ENCODE data around the gene CNGA3. TPM values are rescaled to one million over a fixed set of nuclear protein-coding genes. Genes with fewer than 3 reads are reported as not detected.

Gene CNGA3
- total RNA-seq, 3 donors from 2014 or later = under 0.01 to 0.15 TPM; not detected in 1

GRCh38 chr2:98383166-98383565, 36.9 kb downstream of the CNGA3 start:
- Histone ChIP-seq H3K4me1 (peaks cover 0 to 4% of the 10 kb centered on the region in 2 donors), H3K4me3 (no peak overlapping the region), H3K27ac (no peak overlapping the region), H3K36me3 (no peaks in the 10 kb centered on the region), H3K9me3 (no peaks in the 10 kb centered on the region), H3K27me3 (no peaks in the 10 kb centered on the region)
- TF ChIP-seq CTCF (IDR thresholded peaks at IDR 0.05) (no peak), POLR2A (IDR thresholded peaks at IDR 0.05) (no peak), POLR2AphosphoS5 (IDR thresholded peaks at IDR 0.05) (no peak)
- DNase-seq (ENCODE audit: low spot score in 2 of 2) = no peak
- intact Hi-C loops (cut with DNase I; ENCODE audit: low total_unique reads) = no loop called here

- no peak overlapping the region for H3K4me3 ChIP-seq
- no peak overlapping the region for H3K27ac ChIP-seq
- DNase-seq (ENCODE audit: low spot score in 2 of 2) = peak; percentile 32 to 77
- H3K4me1 ChIP-seq = no peaks in the 10 kb centered on the region
- no peaks in the 10 kb centered on the region for H3K36me3 ChIP-seq
- intact Hi-C loops (cut with DNase I; ENCODE audit: low total_unique reads) = no loop called here
- no peaks in the 10 kb centered on the region for H3K27me3 ChIP-seq
- H3K9me3 ChIP-seq = no peaks in the 10 kb centered on the region
- TF ChIP-seq POLR2A (IDR thresholded peaks at IDR 0.05) = no peak
- peak; percentile 46 to 96 (median 91) for TF ChIP-seq CTCF (IDR thresholded peaks at IDR 0.05)
- no peak for TF ChIP-seq POLR2AphosphoS5 (IDR thresholded peaks at IDR 0.05)
Observed at GRCh38 chr2:98385050-98385699, 38.9 kb downstream of the CNGA3 start.

GRCh38 chr2:98387478-98387877, 41.2 kb downstream of the CNGA3 start:
- Histone ChIP-seq H3K36me3 (no peaks in the 10 kb centered on the region), H3K4me1 (no peaks in the 10 kb centered on the region), H3K9me3 (no peaks in the 10 kb centered on the region), H3K27me3 (no peaks in the 10 kb centered on the region), H3K27ac (no peak overlapping the region), H3K4me3 (no peak overlapping the region)
- DNase-seq (ENCODE audit: low spot score in 2 of 2) = no peak
- TF ChIP-seq POLR2A (IDR thresholded peaks at IDR 0.05) = no peak
- no peak for TF ChIP-seq CTCF (IDR thresholded peaks at IDR 0.05)
- TF ChIP-seq POLR2AphosphoS5 (IDR thresholded peaks at IDR 0.05) = no peak
- intact Hi-C loops (cut with DNase I; ENCODE audit: low total_unique reads) = no loop called here

GRCh38 chr2:98388081-98388480, 41.8 kb downstream of the CNGA3 start:
- Histone ChIP-seq H3K27me3 (no peaks in the 10 kb centered on the region), H3K9me3 (no peaks in the 10 kb centered on the region), H3K4me3 (no peak overlapping the region), H3K27ac (no peak overlapping the region), H3K36me3 (no peaks in the 10 kb centered on the region), H3K4me1 (no peaks in the 10 kb centered on the region)
- intact Hi-C loops (cut with DNase I; ENCODE audit: low total_unique reads) = no loop called here
- TF ChIP-seq POLR2A (IDR thresholded peaks at IDR 0.05) (no peak), CTCF (IDR thresholded peaks at IDR 0.05) (no peak), POLR2AphosphoS5 (IDR thresholded peaks at IDR 0.05) (no peak)
- no peak for DNase-seq (ENCODE audit: low spot score in 2 of 2)

- no peak overlapping the region for H3K4me3 ChIP-seq
- TF ChIP-seq POLR2A (IDR thresholded peaks at IDR 0.05) = no peak
- no peak for DNase-seq (ENCODE audit: low spot score in 2 of 2)
- H3K4me1 ChIP-seq = no peaks in the 10 kb centered on the region
- H3K9me3 ChIP-seq = no peaks in the 10 kb centered on the region
- H3K27me3 ChIP-seq = no peaks in the 10 kb centered on the region
- no peak overlapping the region for H3K27ac ChIP-seq
- intact Hi-C loops (cut with DNase I; ENCODE audit: low total_unique reads) = no loop called here
- no peaks in the 10 kb centered on the region for H3K36me3 ChIP-seq
Observed at GRCh38 chr2:98388601-98389250, 42.5 kb downstream of the CNGA3 start.

All from breast epithelium (tissue), 4 donors.